GM12878 (cell line): ENCODE measurements around the gene TRIM47. TPM values are rescaled to one million over a fixed set of nuclear protein-coding genes. Genes with fewer than 3 reads are reported as not detected.

Experiments used
- ATAC-seq: fragments of 200-7000 bp; cut with Tn5 transposase; 3 replicates; pipeline ENCODE4 v1.9.1; 2020; ENCODE audit warnings: mild to moderate bottlenecking, moderate library complexity
- BruUV-seq: library from RNA; stranded (reverse); fragments of 400-500 nt; replicated peaks from 2 replicates; lab custom pipeline; 2021; lab: Mats Ljungman, UMichigan
- CTCF ChIA-PET: fragments of 300-600 bp; sonication (Branson Sonifier 250); formaldehyde crosslinking; extraction: SDS; loops from one replicate; lab custom pipeline; 2021; ENCODE audit warnings: inconsistent platforms; lab: Yijun Ruan, JAX
- POLR2A ChIA-PET: fragments of 350-600 bp; formaldehyde crosslinking; extraction: SDS; loops from one replicate; lab custom pipeline; 2021; ENCODE audit warnings: inconsistent platforms; lab: Charles Lee
- RAD21 ChIA-PET: fragments of 300-600 bp; sonication (Branson Sonifier 250); formaldehyde crosslinking; loops from one replicate; lab custom pipeline; 2023; ENCODE audit warnings: antibody characterized with exemption; ENCODE audit not compliant: unreplicated experiment; lab: Charles Lee
- SMC1A ChIA-PET: fragments of 300-600 bp; sonication (Branson Sonifier 250); formaldehyde crosslinking; loops from one replicate; lab custom pipeline; 2023; ENCODE audit not compliant: unreplicated experiment, uncharacterized antibody; lab: Charles Lee
- DNase-seq: peaks from one replicate; pipeline ENCODE4 v3.0.0-alpha.2; 2011; ENCODE audit warnings: low read depth, low spot score
- FAIRE-seq: peaks from 3 replicates; lab custom pipeline; 2011; peaks lifted over from hg19 to GRCh38; lab: Jason Lieb, UNC
- H2AFZ ChIP-seq: 2 replicates; pipeline ENCODE4 v1.6.0; 2011; ENCODE audit warnings: low read depth, low read length, control low read depth; ENCODE audit not compliant: control insufficient read depth
- H3K27ac ChIP-seq: 2 replicates; pipeline ENCODE4 v1.5.1; 2011; ENCODE audit warnings: control low read depth; ENCODE audit not compliant: control insufficient read depth, insufficient read depth
- H3K27me3 ChIP-seq, 2 experiments: replicated peaks in 1 of 2; 2 replicates each; pipeline versions ENCODE4 v1.6.0 to v1.6.1; 2011; ENCODE audit warnings: low read length in 1 of 2; ENCODE audit not compliant: control insufficient read depth in 2 of 2, insufficient read depth in 2 of 2
- H3K36me3 ChIP-seq, 2 experiments: 2 replicates each; pipeline ENCODE4 v1.5.1; 2011; ENCODE audit warnings: low read length in 1 of 2; ENCODE audit not compliant: control insufficient read depth in 2 of 2, insufficient read depth in 2 of 2
- H3K4me1 ChIP-seq: 2 replicates; pipeline ENCODE4 v1.6.1; 2011; ENCODE audit warnings: mild to moderate bottlenecking, low read length, moderate library complexity, mixed read lengths; ENCODE audit not compliant: control insufficient read depth, insufficient read depth
- H3K4me2 ChIP-seq: 2 replicates; pipeline ENCODE4 v1.6.0; 2011; ENCODE audit warnings: control low read depth; ENCODE audit not compliant: control insufficient read depth, insufficient read depth
- H3K4me3 ChIP-seq: fragments of 200-600 bp; sonication (generic); 2 replicates; pipeline ENCODE4 v1.5.1; 2016
- H3K79me2 ChIP-seq: 2 replicates; pipeline ENCODE4 v1.6.0; 2011; ENCODE audit warnings: low read length; ENCODE audit not compliant: control insufficient read depth, insufficient read depth
- H3K9ac ChIP-seq: 2 replicates; pipeline ENCODE4 v1.8.0; 2011; ENCODE audit warnings: low read length, control low read depth, mixed read lengths; ENCODE audit not compliant: control insufficient read depth, insufficient read depth
- H3K9me3 ChIP-seq: replicated peaks from 3 replicates; pipeline ENCODE4 v1.5.1; 2011; ENCODE audit warnings: mild to moderate bottlenecking, low read length; ENCODE audit not compliant: control insufficient read depth, insufficient read depth
- H4K20me1 ChIP-seq: 2 replicates; pipeline ENCODE4 v1.6.0; 2011; ENCODE audit not compliant: control insufficient read depth, insufficient read depth
- ATF2 ChIP-seq: IDR thresholded peaks from 2 replicates; pipeline ENCODE4 v1.6.1; 2012; ENCODE audit warnings: low read length, inconsistent platforms
- ATF7 ChIP-seq: fragments of 450-650 bp; IDR thresholded peaks from 2 replicates; pipeline ENCODE4 v1.6.1; 2016; ENCODE audit warnings: low read depth, mild to moderate bottlenecking
- E2F4 ChIP-seq: IDR thresholded peaks from 2 replicates; pipeline ENCODE4 v1.6.1; 2012; ENCODE audit warnings: low read depth, low read length, improper control_type of control experiment
- FOXM1 ChIP-seq: IDR thresholded peaks from 2 replicates; pipeline ENCODE4 v1.6.1; 2012; ENCODE audit warnings: low read depth, mild to moderate bottlenecking, inconsistent platforms, low read length, moderate library complexity
- IKZF2 ChIP-seq, 2 experiments: fragments of 450-650 bp; IDR thresholded peaks; 2 replicates each; pipeline ENCODE4 v1.6.1; 2017; ENCODE audit warnings: mild to moderate bottlenecking in 2 of 2, moderate library complexity in 2 of 2
- KAT2A ChIP-seq: conservative IDR thresholded peaks from 2 replicates; pipeline ENCODE4 v1.6.1; 2011; ENCODE audit warnings: low read depth, low read length; ENCODE audit not compliant: control insufficient read depth
- PAX5 ChIP-seq: IDR thresholded peaks from 2 replicates; pipeline ENCODE4 v1.6.1; 2011; ENCODE audit warnings: low read depth, low read length, borderline replicate concordance
- WGBS: methylation state at CpG from one replicate; pipeline ENCODE4 v1.1.6; 2016; ENCODE audit warnings: low lambda C conversion rate; ENCODE audit not compliant: insufficient replicate concordance, insufficient coverage; ENCODE audit errors: missing lambda C conversion rate; 5-methylcytosine and 5-hydroxymethylcytosine counted together
- in situ Hi-C: fragments of 300-500 bp; cut with MboI; formaldehyde crosslinking; loops from 9 replicates; pipeline ENCODE4 v1.14.3; 2018; ENCODE audit warnings: mixed read lengths
- intact Hi-C: fragments of 100-400 bp; cut with micrococcal nuclease; formaldehyde crosslinking; loops from one replicate; pipeline ENCODE4 v1.14.2; 2022; ENCODE audit not compliant: unreplicated experiment
- polyA plus RNA-seq, 11 experiments: library from polyadenylated mRNA; depleted of rRNA in 4 of 11; unstranded in 6 of 11; stranded (reverse) in 5 of 11; fragments of >200 nt; fragmentation: Nextera tagmentation in 4 of 11; fragmentation: Illumina TruSeq in 1 of 11; extraction: Ambion mirVana in 4 of 11; extraction: Trizol in 1 of 11; gene quantifications; 1 replicate in 1 of 11; 2 replicates in 10 of 11; pipeline versions ENCODE4 v1.2.1 to v1.2.3, GENCODE V29; 2011 to 2016; ENCODE audit warnings: inconsistent platforms in 2 of 11, missing spikeins in 2 of 11, low read depth in 1 of 11
- total RNA-seq, 4 experiments: library from RNA; depleted of rRNA in 3 of 4; stranded (reverse); fragments of >200 nt in 3 of 4; fragmentation: Illumina TruSeq in 1 of 4; extraction: Trizol in 1 of 4; gene quantifications; 2 replicates each; pipeline versions ENCODE4 v1.2.1 to v1.2.3, GENCODE V29; 2013 to 2021

TRIM47 gene
- total and polyA plus RNA-seq, 10 of the 15 experiments (the other 5 are each of a cell fraction or from before 2014, with no cell fraction given), result 0.35 to 9.7 (median 5.3) TPM

GRCh38 chr17:75834928-75835653, 43.3 kb downstream of the TRIM47 start:
- no peak overlapping the region for H3K4me3 ChIP-seq
- no TSS peak for BruUV-seq
- H3K79me2 ChIP-seq, result no peaks in the 10 kb centered on the region
- H3K9ac ChIP-seq, result no peak overlapping the region
- DNase-seq (no peak), ATAC-seq (no peak), FAIRE-seq (no peak)
- H3K36me3 ChIP-seq, result peaks cover 0 to 8% of the 10 kb centered on the region in 2 experiments; a peak in 3 of 4 replicates
- H2AFZ ChIP-seq, result no peak overlapping the region
- TF ChIP-seq IKZF2 (IDR thresholded peaks at IDR 0.05), result no peak
- TF ChIP-seq FOXM1, result no peak
- TF ChIP-seq ATF7, result no peak
- TF ChIP-seq E2F4, result no peak
- TF ChIP-seq PAX5, result no peak
- TF ChIP-seq ATF2, result no peak
- TF ChIP-seq KAT2A, result no peak
- in situ Hi-C loops, result no loop called here
- no peak overlapping the region for H3K27ac ChIP-seq
- no peaks in the 10 kb centered on the region for H3K27me3 ChIP-seq
- ChIA-PET RAD21 (no interaction called here), CTCF (interaction anchor here (0.8 to 1.3 kb wide), 2 partner anchors 13 to 81 kb away, joined by 3 read pairs; no protein-coding TSS in a partner anchor), SMC1A (interaction anchor here (0.7 kb wide), 1 partner anchor 71 kb away, joined by 3 read pairs; no protein-coding TSS in a partner anchor), POLR2A (interaction anchor here (1.9 kb wide), 1 partner anchor 10 kb away, joined by 9 read pairs; the partner anchor contains the start of gene UNC13D)
- WGBS, result 78% methylated on average over 20 of the region's 24 CpGs
- intact Hi-C loops, result no loop called here
- no peaks in the 10 kb centered on the region for H3K4me1 ChIP-seq
- H3K4me2 ChIP-seq, result no peak overlapping the region
- H3K9me3 ChIP-seq, result no peaks in the 10 kb centered on the region
- no peaks in the 10 kb centered on the region for H4K20me1 ChIP-seq
